Nephron (organoid): ENCODE data around the gene AIG1.

Experiments
- H3K27ac Mint-ChIP-seq, 3 experiments: 2 replicates each; pipeline ENCODE4 v1.8.0; 2020; ENCODE audit warnings: mixed read lengths in 3 of 3, mild to moderate bottlenecking in 2 of 3, moderate library complexity in 1 of 3
- H3K27me3 Mint-ChIP-seq: 2 replicates; pipeline ENCODE4 v1.8.0; 2021; ENCODE audit warnings: low read depth, mild to moderate bottlenecking, moderate library complexity, mixed read lengths
- H3K36me3 Mint-ChIP-seq: 2 replicates; pipeline ENCODE4 v1.8.0; 2020; ENCODE audit warnings: low read depth, mixed read lengths
- H3K4me1 Mint-ChIP-seq: 2 replicates; pipeline ENCODE4 v1.8.0; 2020; ENCODE audit warnings: mixed read lengths
- H3K4me3 Mint-ChIP-seq, 3 experiments: 2 replicates each; pipeline ENCODE4 v1.8.0; 2020; ENCODE audit warnings: mild to moderate bottlenecking in 3 of 3, mixed read lengths in 3 of 3, moderate library complexity in 2 of 3
- H3K9me3 Mint-ChIP-seq: 2 replicates; pipeline ENCODE4 v1.8.0; 2020; ENCODE audit warnings: mixed read lengths
- TF ChIP-seq, protein P1 (sequence below), 3 experiments: fragments of 200-600 bp; sonication (generic); IDR thresholded peaks; one replicate each; pipeline ENCODE4 v1.5.0; 2021; ENCODE audit warnings: antibody characterized with exemption in 3 of 3; ENCODE audit not compliant: unreplicated experiment in 3 of 3

AIG1 gene

DNA sequence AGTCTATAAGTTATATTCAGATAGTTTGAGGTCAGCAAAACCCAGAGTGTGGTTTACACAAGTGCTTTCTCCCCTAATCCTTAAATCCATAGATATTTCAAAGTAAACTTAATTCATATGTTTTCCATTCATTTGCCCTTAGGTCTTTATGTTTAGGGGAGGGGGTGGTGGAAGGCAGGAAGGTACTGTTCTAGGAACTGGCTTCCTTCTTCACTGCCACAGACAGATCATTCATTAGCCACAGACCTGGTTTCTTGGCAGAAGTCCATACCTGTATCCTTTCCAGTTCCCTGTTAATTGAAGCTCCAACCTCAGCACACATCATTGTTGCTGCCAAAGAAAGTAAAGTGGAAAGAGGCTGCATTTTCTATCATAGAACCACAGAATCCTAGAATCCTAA is 123.0 kb downstream of the AIG1 start:
- no peaks in the 10 kb centered on the region for H3K9me3 Mint-ChIP-seq
- H3K27me3 Mint-ChIP-seq = no peaks in the 10 kb centered on the region
- peaks cover 9% of the 10 kb centered on the region for H3K4me1 Mint-ChIP-seq
- H3K36me3 Mint-ChIP-seq = peaks cover 7% of the 10 kb centered on the region
- H3K4me3 Mint-ChIP-seq = no peak overlapping the region
- TF ChIP-seq, protein P1, sequence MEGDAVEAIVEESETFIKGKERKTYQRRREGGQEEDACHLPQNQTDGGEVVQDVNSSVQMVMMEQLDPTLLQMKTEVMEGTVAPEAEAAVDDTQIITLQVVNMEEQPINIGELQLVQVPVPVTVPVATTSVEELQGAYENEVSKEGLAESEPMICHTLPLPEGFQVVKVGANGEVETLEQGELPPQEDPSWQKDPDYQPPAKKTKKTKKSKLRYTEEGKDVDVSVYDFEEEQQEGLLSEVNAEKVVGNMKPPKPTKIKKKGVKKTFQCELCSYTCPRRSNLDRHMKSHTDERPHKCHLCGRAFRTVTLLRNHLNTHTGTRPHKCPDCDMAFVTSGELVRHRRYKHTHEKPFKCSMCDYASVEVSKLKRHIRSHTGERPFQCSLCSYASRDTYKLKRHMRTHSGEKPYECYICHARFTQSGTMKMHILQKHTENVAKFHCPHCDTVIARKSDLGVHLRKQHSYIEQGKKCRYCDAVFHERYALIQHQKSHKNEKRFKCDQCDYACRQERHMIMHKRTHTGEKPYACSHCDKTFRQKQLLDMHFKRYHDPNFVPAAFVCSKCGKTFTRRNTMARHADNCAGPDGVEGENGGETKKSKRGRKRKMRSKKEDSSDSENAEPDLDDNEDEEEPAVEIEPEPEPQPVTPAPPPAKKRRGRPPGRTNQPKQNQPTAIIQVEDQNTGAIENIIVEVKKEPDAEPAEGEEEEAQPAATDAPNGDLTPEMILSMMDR (IDR thresholded peaks at IDR 0.05; ENCODE audit: unreplicated experiment in 3 of 3) = no peak
- H3K27ac Mint-ChIP-seq = no peak overlapping the region

DNA sequence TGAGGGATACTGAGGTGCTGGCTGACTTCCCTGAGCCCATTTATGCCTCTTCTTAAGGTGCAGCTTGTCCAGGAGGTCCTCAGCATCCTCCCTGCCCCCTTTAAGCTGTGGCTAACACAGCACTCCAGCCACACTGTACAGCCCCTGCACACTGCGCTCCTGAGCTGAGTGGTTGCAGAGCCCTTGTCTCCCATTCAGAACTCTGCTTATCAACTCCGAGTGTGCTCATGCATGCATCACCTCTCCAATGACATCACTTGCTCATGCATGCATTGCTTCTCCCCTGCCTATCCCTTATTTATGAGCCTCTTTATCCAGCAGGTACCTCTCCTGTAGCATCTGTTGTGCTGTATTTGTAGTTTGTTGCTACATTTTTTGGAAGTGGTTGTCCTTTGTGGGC is 124.6 kb downstream of the AIG1 start:
- TF ChIP-seq, protein P1 (IDR thresholded peaks at IDR 0.05; ENCODE audit: unreplicated experiment in 3 of 3) = no peak
- no peaks in the 10 kb centered on the region for H3K9me3 Mint-ChIP-seq
- H3K27me3 Mint-ChIP-seq = no peaks in the 10 kb centered on the region
- H3K36me3 Mint-ChIP-seq = peaks cover 11% of the 10 kb centered on the region
- no peak overlapping the region for H3K4me3 Mint-ChIP-seq
- H3K27ac Mint-ChIP-seq = no peak overlapping the region
- peaks cover 5% of the 10 kb centered on the region for H3K4me1 Mint-ChIP-seq

DNA sequence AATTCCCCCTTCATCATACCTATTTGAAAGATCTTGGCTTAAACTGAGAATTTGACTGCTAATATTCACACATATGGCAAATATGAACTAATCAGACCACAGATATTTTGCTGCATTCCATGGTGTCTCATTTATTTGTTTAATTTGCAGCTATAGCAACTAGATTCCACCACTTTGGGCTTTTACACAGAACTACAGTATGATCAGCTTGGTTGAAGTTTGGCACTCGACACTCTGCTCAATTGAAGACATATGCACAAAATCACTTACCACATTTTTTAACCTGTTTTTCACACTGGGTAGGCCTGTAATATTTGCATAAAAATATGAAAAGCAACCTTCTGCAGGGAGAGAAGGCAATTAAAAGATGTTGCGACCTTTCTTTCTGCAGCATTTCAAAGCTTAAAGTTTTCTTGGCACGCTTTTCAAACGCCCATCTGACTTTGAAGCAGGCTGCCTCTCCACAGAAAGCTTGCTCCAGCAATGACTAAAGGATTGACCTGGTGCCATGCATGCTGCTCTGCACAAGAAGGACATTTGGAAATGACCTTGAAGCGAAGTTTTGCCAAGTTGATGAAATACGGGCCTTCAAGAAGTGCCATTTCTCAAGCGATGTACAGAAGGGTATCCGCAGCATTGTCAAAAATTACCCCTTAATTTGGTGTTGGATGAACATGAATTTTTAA is 126.7 kb downstream of the AIG1 start:
- H3K27me3 Mint-ChIP-seq = no peaks in the 10 kb centered on the region
- peaks cover 10% of the 10 kb centered on the region for H3K4me1 Mint-ChIP-seq
- no peak overlapping the region for H3K4me3 Mint-ChIP-seq
- H3K9me3 Mint-ChIP-seq = no peaks in the 10 kb centered on the region
- H3K27ac Mint-ChIP-seq = no peak overlapping the region
- peaks cover 12% of the 10 kb centered on the region for H3K36me3 Mint-ChIP-seq
- TF ChIP-seq, protein P1 (IDR thresholded peaks at IDR 0.05; ENCODE audit: unreplicated experiment in 3 of 3) = no peak

DNA sequence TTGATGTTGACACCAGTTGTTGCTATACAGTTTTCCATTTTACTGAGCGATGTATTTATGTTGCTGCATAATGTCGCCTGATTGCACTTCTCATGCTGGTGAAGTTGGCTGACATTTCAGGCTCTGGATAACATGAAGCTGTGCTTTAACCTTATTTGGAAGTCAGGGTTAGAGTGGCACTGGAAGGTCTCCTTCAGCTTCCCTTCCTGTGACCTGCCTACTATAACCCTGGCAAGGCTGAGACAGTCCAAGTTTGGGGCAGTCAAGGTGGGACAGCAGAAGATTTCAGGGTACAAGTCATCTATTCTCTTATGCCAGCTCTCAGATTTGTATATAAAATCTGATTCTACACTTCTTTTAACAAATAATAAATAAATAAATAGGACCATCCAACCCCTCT is 127.6 kb downstream of the AIG1 start:
- no peaks in the 10 kb centered on the region for H3K9me3 Mint-ChIP-seq
- no peaks in the 10 kb centered on the region for H3K27me3 Mint-ChIP-seq
- no peak overlapping the region for H3K4me3 Mint-ChIP-seq
- TF ChIP-seq, protein P1 (IDR thresholded peaks at IDR 0.05; ENCODE audit: unreplicated experiment in 3 of 3) = no peak
- peaks cover 10% of the 10 kb centered on the region for H3K4me1 Mint-ChIP-seq
- no peak overlapping the region for H3K27ac Mint-ChIP-seq
- H3K36me3 Mint-ChIP-seq = peaks cover 12% of the 10 kb centered on the region

DNA sequence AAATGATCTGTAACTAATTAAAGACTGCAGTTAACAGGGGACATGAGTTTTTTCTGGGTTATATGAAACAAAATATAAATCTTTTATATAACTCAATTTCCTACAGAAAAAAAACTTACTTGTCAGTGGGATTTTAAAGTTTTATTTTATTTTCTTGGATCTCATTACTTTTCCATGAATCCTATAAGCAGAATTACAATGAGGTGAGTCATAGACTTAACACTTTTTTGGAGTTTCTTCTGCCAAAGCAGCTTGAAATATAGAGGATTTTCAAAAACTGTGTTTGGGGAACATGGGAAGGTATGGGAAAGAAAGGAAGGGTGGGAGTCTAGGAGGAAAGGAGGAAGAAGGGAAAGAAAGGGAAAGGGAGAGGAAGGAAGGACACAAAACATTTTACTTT is 130.7 kb downstream of the AIG1 start:
- TF ChIP-seq, protein P1 (IDR thresholded peaks at IDR 0.05; ENCODE audit: unreplicated experiment in 3 of 3) = no peak
- peaks cover 9% of the 10 kb centered on the region for H3K36me3 Mint-ChIP-seq
- no peaks in the 10 kb centered on the region for H3K9me3 Mint-ChIP-seq
- peaks cover 3% of the 10 kb centered on the region for H3K27me3 Mint-ChIP-seq
- H3K27ac Mint-ChIP-seq = peak overlapping the region in 2 of 3 experiments; percentile 51 to 79
- peaks cover 27% of the 10 kb centered on the region for H3K4me1 Mint-ChIP-seq
- H3K4me3 Mint-ChIP-seq = no peak overlapping the region

DNA sequence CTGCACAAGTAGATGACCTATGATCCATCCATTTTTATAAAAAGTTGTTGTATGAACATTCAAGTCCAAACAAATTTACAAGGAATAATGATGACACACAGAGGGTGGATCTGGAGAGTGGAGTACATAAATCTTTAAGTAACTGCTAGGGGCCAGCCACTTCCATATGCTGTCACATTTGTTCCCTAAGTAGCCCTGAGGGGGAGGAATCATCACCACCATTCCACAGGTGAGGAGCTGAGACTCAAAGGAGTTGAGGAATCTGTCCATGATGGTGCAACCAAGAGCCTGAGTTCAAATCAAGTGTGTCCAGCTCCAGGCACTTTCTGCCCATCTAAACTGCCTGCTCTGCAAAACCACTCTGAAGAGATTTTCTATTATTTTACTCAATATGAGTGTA is 132.1 kb downstream of the AIG1 start:
- TF ChIP-seq, protein P1 (IDR thresholded peaks at IDR 0.05; ENCODE audit: unreplicated experiment in 3 of 3) = no peak
- Mint-ChIP-seq H3K4me3 (no peak overlapping the region), H3K9me3 (no peaks in the 10 kb centered on the region), H3K36me3 (peaks cover 7% of the 10 kb centered on the region), H3K27ac (no peak overlapping the region), H3K4me1 (peaks cover 33% of the 10 kb centered on the region), H3K27me3 (peaks cover 3% of the 10 kb centered on the region)
